Cardiac fibroblast (primary cell): ENCODE results near the gene PRKN.

Source experiments
- DNase-seq, 2 donors: peaks; one replicate each; pipeline versions ENCODE4 v3.0.0 to v3.0.0-alpha.2; 2010; ENCODE audit warnings: low read depth in 2 of 2
- H3K4me3 ChIP-seq, 2 donors: replicated peaks in 1 of 2; 1 replicate in 1 of 2; 2 replicates in 1 of 2; pipeline ENCODE4 v1.5.1; 2011; ENCODE audit warnings: low read depth in 2 of 2, low read length in 2 of 2, mild to moderate bottlenecking in 2 of 2, moderate library complexity in 1 of 2
- CTCF ChIP-seq: IDR thresholded peaks from one replicate; pipeline ENCODE4 v1.5.1; 2011; ENCODE audit warnings: low read depth, mild to moderate bottlenecking, low read length, inconsistent platforms

PRKN gene

GRCh38 chr6:162751211-162751859 is 23.8 kb upstream of the PRKN start:
- H3K4me3 ChIP-seq: no peak overlapping the region
- peak in 1 of 2 donors; percentile 0 for DNase-seq
- TF ChIP-seq CTCF: no peak

GRCh38 chr6:162750776-162751175 is 23.2 kb upstream of the PRKN start:
- no peak for TF ChIP-seq CTCF
- peak in 1 of 2 donors; percentile 63 for DNase-seq
- H3K4me3 ChIP-seq: no peak overlapping the region

- DNase-seq: no peak
- no peak for TF ChIP-seq CTCF
- no peak overlapping the region for H3K4me3 ChIP-seq
Measured at GRCh38 chr6:162736961-162737360, 9.4 kb upstream of the PRKN start.

- DNase-seq: no peak
- no peak overlapping the region for H3K4me3 ChIP-seq
- no peak for TF ChIP-seq CTCF
Measured at GRCh38 chr6:162733489-162733888, 5.9 kb upstream of the PRKN start.

GRCh38 chr6:162730502-162730901 is 2.9 kb upstream of the PRKN start:
- DNase-seq: no peak
- no peak for TF ChIP-seq CTCF
- no peak overlapping the region for H3K4me3 ChIP-seq

- no peak for TF ChIP-seq CTCF
- DNase-seq: no peak
- H3K4me3 ChIP-seq: no peak overlapping the region
Measured at GRCh38 chr6:162728706-162729105, 1.1 kb upstream of the PRKN start.

- no peak for TF ChIP-seq CTCF
- DNase-seq: peak in 1 of 2 donors; percentile 3
- peak overlapping the region; percentile 34 to 41 for H3K4me3 ChIP-seq
Measured at GRCh38 chr6:162728197-162728596, 631 bp upstream of the PRKN start.
